ENCODE data around the gene NUB1.

- TF ChIP-seq POLR2A (IDR thresholded peaks at IDR 0.05) (no peak), CTCF (IDR thresholded peaks at IDR 0.05) (no peak)
Measured at GRCh38 chr7:151412318-151412717, 70.7 kb downstream of the NUB1 start.

Data from heart left ventricle (tissue), 13 donors.